Astrocyte of the cerebellum (primary cell): ENCODE data around the gene PPT2.
A peak's percentile ranks its signal among the peaks of the same experiment; 100 is the strongest.

Source experiments
- DNase-seq: peaks from one replicate; pipeline ENCODE4 v3.0.0-alpha.2; 2011; ENCODE audit warnings: low read depth
- H3K4me3 ChIP-seq: 2 replicates; pipeline ENCODE4 v1.5.1; 2011; ENCODE audit warnings: mild to moderate bottlenecking, low read depth, low read length, moderate library complexity
- CTCF ChIP-seq: IDR thresholded peaks from 2 replicates; pipeline ENCODE4 v1.5.1; 2012; ENCODE audit warnings: low read length, low read depth, moderate library complexity, mild to moderate bottlenecking; ENCODE audit errors: missing control alignments
- in situ Hi-C: cut with HindIII; loops from 2 replicates; pipeline ENCODE4 v1.10.0; 2017; ENCODE audit warnings: low sequenced_read_pairs

The PPT2 gene

DNA sequence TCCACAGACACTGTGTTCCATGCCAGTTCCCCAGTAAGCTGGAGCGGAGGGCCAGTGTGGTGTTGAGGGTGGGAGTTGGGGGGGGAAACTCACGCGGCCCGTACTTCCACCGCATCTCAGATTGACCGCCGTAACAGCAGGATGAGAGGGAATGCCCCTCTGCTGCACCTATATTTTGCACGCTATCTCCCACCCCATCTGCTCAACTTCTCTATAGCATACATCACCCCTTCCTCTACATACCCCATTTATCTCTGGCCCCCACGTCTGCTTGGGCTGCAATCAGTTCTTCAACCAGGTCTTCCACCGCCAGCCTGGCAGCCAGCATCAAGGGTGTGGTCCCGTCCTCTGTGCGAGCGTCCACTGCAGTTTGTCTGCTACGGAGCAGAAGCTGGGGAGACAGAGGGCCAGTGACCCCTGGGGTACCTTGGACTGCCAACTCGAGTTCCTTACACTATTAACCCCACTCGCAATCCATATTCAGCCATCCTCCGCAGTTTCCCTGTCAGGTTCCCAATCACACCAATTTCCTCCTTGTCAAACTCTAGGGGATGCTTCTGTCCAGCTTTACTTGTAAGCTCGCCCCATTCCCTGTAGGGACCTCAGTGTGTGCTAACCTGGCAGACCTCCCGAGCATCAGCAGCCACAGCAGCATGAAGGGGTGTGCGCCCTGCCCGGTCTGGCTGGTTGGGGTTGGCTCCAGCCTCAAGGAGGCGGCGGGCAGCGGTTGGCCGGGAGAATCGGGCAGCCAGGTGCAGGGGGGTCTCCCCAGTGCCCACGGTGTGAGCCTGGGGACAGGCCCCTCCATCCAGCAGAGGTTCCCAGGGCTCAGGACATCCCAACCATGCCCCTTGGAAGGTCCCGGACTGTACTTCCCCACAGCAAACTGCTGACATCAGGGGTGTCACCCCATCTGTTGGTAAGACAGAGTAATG is 43.0 kb downstream of the PPT2 start:
- in situ Hi-C loops, result no loop called here
- peak overlapping the region; percentile 83 for H3K4me3 ChIP-seq
- DNase-seq, result no peak
- TF ChIP-seq CTCF, result peak; percentile 6

DNA sequence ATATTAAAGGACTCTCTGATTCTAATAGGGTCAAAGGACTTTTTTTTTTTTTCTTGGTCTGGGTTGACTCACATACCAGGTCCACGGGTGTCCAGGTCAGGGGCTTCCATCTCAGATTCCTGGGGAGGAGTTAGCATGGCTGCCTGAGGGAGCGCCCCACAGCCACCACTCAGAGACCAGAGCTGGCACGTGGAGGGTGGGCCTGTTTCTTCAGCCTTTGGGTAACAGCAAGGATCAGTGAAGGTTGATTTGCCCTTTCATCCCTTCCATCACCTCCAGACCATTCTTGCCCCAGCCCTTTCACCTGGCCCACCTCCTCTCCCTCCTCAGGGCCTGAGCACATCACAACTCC is 44.4 kb downstream of the PPT2 start:
- H3K4me3 ChIP-seq, result no peak overlapping the region
- no peak for DNase-seq
- no peak for TF ChIP-seq CTCF
- in situ Hi-C loops, result no loop called here

- H3K4me3 ChIP-seq, result no peak overlapping the region
- no peak for TF ChIP-seq CTCF
- in situ Hi-C loops, result no loop called here
- DNase-seq, result no peak
These were observed 44.9 kb downstream of the PPT2 start for GRCh38 chr6:32198866-32199265.

DNA sequence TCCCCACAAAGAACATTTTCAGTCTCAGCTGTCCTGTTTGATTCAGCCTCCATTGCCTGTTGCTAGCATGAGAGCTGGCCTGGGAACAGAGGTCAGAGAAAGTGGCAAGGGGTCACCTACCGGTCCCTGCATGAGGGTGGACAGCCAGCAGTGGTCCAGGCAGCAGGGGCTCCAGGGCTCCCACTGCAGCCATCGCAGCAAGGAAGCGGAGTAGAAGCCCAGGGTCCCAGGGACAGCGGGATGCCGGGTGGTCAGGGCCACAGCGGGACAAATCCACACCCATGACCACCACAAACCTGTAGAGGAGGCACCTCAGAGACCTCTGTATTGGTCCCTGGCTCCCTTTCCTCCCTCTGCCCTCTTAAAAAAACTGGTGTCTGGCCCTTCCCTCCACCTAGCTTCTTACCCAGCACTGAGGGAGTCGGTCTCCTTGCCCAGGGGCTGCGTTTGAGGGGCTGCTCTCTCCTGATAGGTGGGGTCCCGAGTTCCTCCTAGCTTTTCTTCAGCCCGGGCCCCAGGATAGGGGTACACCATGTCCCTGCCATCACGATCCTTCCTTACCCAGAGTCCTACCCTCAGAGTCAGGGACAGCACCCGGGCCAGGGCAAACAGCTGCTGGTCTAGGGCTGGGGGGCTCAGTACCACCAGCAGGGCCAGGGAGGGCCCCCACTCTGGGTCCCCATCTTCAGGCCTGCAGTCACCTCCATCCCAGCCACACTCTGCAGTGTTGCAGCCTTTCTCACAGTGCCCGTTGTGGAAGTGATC is 47.0 kb downstream of the PPT2 start:
- no peak for DNase-seq
- no peak for TF ChIP-seq CTCF
- no peak overlapping the region for H3K4me3 ChIP-seq
- in situ Hi-C loops, result no loop called here

DNA sequence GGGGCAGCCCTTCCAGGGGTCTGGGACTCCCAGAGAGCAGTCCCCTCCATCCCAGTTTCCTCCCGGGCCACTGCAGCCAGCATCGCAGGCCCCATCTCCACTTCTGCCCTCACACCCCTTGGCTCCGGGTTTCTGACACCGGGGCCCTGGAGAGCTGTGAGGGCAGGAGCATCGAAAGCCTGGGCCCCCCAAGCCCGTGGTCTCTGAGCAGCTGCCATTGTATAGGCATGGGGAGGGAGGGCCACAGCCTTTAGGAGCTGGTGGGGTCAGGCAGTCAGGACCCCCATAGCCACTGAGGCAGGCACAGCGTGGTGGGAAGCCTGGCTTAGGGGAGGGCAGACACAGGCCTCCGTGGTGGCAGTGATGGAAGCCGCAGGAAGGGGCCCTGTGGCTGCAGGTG is 48.2 kb downstream of the PPT2 start:
- in situ Hi-C loops, result no loop called here
- no peak for TF ChIP-seq CTCF
- no peak for DNase-seq
- no peak overlapping the region for H3K4me3 ChIP-seq

- in situ Hi-C loops, result no loop called here
These were observed 49.7 kb downstream of the PPT2 start for GRCh38 chr6:32203426-32204267.

More at GRCh38 chr6:32203426-32204267, 49.7 kb downstream of the PPT2 start:
- DNase-seq, result no peak
- H3K4me3 ChIP-seq, result no peak overlapping the region
- no peak for TF ChIP-seq CTCF
